HG03460 (cell line): ENCODE data around the gene MYH1.

Source experiments
- ATAC-seq: cut with Tn5 transposase; IDR thresholded peaks from one replicate; pipeline ENCODE4 v1.9.1; 2021; ENCODE audit not compliant: unreplicated experiment

The MYH1 gene

DNA sequence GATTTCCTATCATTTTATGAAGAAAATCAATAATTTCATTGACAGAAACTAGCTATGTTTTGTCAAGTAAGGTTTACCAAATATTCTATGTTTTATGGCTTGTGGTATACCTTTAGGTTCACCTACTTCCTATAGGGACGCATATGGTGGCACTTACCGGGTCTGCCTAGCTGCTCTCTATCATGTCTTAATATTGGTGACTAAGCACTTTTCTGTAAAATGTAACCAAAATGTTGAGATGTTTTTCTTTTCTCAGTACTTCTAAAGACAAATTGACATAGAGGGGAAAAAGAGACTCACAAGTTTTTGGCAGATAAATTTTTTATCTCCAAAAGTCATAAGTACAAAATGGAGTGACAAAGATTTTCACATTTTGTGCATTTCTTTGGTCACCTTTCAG is 26.3 kb downstream of the MYH1 start:
- no peak for ATAC-seq

DNA sequence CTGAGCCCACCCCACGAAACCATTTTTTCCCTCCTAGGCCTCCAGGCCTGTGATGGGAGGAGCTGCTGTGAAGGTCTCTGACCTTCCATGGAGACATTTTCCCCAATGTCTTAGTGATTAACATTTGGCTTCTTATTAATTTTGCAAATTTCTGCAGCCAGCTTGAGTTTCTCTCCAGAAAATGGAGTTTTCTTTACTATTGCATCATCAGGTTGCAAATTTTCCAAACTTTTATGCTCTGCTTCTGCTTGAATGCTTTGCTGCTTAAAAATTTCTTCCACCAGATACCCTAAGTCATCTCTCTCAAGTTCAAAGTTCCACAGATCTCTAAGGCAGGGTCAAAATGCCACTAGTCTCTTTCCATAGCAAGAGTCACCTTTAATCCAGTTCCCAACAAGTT is 36.1 kb downstream of the MYH1 start:
- no peak for ATAC-seq

DNA sequence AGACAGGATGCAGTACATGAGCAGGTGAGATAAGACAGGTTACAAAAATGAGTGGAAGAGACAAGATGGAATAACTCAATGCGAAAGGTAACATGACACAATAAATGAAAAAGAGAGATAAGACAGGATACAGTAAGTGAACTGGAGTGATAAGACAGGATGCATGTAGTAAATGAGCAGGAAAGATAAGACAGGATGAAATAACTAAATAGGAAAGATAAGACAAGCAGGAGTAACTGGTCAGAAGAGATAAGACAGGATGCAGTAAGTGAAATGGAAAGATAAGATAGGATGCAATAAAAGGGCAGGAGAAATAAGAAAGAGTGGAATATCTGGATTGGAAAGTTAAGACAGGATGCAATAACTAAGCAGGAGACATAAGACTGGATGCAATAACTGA is 40.6 kb downstream of the MYH1 start:
- no peak for ATAC-seq

DNA sequence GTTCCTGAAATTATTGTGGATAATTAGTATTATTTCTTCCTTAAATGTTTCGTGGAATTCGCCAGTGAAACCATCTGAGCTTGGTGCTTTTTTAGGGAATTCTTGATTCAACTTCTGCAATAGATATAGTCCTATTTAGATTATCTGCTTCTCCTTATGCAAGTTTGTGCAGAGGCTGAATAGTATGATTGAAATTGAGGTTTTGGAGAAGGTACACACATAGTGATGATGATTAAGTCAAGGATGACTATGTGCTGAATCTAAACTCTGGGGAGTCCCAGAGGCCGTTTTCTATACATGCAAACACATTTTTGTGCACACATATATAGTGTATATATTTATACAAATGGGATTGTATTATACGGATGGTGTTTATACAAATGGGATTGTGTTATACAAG is 43.8 kb downstream of the MYH1 start:
- ATAC-seq: no peak

DNA sequence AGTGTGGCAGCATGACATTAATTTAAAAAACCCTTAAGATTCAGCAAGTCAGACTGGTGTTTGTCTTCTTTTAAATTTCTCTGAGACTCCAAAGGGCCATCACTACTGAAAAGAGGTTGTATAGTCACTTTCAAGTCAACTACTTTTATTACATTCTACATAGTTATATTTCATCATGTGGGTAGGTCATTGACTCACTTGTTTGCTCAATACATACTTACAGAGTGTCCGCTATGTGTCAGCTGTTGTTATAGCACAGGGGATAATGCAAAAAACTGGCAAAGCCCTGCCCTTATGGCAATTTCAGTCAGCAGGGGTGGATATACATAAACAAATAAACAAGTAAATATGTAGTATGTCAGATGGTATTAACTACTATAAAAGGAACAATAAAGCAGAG is 46.5 kb downstream of the MYH1 start:
- ATAC-seq: no peak

DNA sequence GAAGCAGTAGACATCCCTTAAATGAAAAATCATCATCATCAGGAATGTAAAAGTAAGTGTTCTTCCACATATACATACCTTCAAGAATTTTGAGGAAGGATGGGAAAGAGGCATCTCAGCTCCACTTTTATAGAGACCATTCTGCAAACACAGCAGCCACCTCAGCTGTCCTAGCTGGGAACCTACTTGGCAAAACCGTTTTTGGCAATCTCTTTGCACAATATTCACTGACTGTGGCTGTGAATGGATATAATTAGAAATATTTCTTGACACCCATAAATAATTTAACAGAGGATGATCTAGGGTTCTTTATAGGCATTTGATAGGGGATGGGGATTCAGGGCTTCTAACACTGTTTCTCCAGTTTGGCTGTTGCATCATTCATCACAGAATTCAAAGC is 48.9 kb downstream of the MYH1 start, which contains the start of gene MYH4:
TSS of gene MYH4 (minus strand) at position 101 of the 400 bp plus-strand sequence. CDS start 2,814 bp downstream, outside the sequence.
- no peak for ATAC-seq

DNA sequence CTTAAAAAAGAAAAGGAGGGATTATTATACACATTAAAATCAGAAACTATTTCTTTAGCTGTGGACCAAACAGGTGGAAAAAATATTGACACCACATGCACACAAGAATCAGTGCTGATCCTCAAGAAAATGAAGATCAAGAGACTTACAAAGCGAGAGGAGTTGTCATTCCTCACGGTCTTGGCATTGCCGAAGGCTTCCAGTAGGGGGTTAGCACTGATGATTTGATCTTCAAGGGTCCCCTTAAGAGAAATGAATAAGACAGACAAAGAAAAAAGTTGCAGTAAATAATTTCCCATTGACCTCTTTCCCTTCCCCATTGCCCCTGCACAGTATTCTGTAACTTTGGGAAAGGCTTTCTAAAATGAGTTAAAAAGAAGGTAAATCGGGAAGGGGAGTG is 54.9 kb downstream of the MYH1 start:
- no peak for ATAC-seq

DNA sequence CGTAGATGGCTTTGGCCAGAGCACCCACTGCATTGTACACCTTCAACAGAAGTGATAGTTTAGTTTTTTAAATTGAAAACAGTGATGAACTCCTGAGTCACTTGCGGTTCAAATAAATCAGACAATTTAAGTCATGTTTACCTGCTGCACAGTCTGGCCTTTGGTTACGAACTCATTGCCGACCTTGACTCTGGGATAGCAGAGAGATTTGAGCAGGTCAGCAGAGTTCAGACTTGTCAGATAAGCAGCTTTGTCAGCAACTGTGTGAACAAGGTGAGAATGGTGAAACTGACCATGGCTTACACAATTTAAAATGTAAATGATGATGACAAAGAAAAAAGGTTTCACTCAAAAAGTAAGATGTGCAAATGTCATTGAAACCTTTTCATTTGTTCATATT is 58.3 kb downstream of the MYH1 start:
- ATAC-seq: no peak

DNA sequence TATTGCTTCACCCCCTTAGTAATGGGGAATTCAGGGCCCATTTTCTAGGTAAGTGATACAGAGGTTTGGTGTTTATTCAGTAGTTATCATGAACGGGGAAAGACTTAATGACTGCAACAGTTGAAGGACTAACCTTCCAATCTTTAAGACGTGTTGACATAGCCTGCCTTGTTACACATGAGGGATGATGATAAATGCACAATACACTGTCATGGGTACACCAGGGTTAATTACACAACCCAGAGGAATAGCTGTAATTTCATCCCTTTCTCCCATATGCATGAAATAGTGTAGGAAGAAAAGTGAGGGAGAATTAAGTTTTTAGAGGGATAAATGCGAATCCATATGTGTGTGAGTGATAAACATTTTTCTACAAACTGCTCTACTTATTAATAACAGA is 59.6 kb downstream of the MYH1 start:
- ATAC-seq: no peak

DNA sequence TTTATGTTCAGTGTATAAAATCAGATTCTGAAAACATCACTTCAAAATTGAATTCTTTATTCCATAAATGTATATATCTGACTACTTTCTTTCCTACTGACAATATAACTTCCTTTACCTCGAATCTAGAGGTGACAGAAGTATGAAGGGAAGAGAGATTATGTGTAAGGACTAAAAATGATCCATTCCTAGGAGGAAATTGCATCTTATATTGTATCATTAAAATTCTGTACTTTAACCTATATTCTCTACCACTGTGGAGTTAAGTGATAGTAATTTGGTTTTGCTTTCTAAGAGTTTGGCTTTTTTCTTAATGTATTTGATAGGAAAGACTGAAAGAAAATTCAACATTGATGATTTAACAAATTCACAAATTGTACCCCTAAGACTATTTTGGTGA is 60.4 kb downstream of the MYH1 start:
- ATAC-seq: no peak

DNA sequence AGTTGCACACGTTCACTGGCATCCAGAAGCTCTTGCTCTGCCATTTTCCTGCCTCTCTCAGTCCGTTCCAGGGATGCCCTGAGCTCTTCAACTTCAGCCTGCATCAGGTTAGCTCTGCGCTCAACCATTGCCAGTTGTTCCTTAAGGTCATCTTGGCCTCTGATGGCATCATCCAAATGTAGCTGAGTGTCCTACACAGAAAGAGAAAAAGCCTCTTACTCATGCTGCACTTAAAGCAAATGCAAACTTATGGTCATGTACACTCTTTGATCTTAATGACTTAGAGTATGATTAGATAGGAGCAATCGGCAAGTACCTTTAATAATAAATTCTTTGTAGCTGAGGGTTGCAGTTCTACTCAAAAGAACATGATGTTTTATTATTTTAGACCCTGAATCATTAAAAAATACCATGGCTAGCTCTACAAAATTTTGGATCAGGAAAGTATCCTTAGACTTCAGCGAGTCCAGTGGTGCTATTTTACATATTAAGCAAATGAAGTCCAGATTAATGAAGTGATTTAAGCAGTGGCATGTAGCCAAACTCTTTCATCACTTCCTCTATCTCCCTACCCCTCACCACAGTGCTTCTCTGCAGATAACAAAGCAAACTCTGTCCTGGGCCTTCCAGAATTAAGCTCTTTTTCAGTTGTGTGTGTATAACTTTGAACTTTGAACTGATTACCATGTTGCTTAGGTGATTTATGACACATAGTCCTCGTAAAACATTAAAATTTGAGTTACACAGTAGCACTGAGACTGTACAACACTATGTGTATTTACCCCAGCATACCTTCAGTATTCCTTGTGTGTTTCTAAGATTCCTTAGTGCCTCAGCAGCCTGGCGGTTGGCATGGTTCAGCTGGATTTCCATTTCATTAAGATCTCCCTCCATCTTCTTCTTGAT is 71.1 kb downstream of the MYH1 start:
- no peak for ATAC-seq
